K562 (cell line): ENCODE measurements around the gene SLC17A9. TPM values are rescaled to one million over a fixed set of nuclear protein-coding genes. Genes with fewer than 3 reads are reported as not detected.

Experiments
- EGR1 ChIP-seq: fragments of 450-650 bp; conservative IDR thresholded peaks from 2 replicates; pipeline ENCODE4 v1.6.1; 2017; ENCODE audit warnings: mild to moderate bottlenecking
- FOXP1 ChIP-seq: sonication (generic); formaldehyde crosslinking; IDR thresholded peaks from 2 replicates; pipeline ENCODE4 v1.8.0; 2022; ENCODE audit warnings: mild to moderate bottlenecking, missing genetic modification reagents
- NFYB ChIP-seq: IDR thresholded peaks from 2 replicates; pipeline ENCODE4 v1.6.1; 2011; ENCODE audit warnings: mild to moderate bottlenecking, moderate library complexity; ENCODE audit not compliant: insufficient read length; ENCODE audit errors: extremely low read depth
- NR2C2 ChIP-seq, 2 experiments: fragments of 200-800 bp in 1 of 2; sonication (Bioruptor generic) in 1 of 2; sonication (generic) in 1 of 2; formaldehyde crosslinking in 1 of 2; IDR thresholded peaks; 2 replicates each; pipeline versions ENCODE4 v1.6.1 to v1.8.0; 2016 to 2022; ENCODE audit warnings: mild to moderate bottlenecking in 1 of 2, missing compliant biosample characterization in 1 of 2, missing genetic modification characterization in 1 of 2, missing genetic modification reagents in 1 of 2
- PHF8 ChIP-seq: fragments of 200-600 bp; sonication (generic); IDR thresholded peaks from 2 replicates; pipeline ENCODE4 v1.6.1; 2012; ENCODE audit warnings: mixed run types, mild to moderate bottlenecking, inconsistent platforms, low read length, moderate library complexity, borderline replicate concordance
- RBM34 ChIP-seq: fragments of 200-400 bp; formaldehyde crosslinking; IDR thresholded peaks from 2 replicates; pipeline ENCODE4 v1.6.1; 2018; ENCODE audit warnings: low read length, borderline replicate concordance; ENCODE audit not compliant: insufficient read depth
- RREB1 ChIP-seq: fragments of 250-450 bp; sonication (Bioruptor Pico); IDR thresholded peaks from 2 replicates; pipeline ENCODE4 v1.4.0; 2020
- SIN3B ChIP-seq: fragments of 450-650 bp; IDR thresholded peaks from 2 replicates; pipeline ENCODE4 v1.6.1; 2017; ENCODE audit warnings: low read depth, mild to moderate bottlenecking, moderate library complexity
- SIRT6 ChIP-seq: IDR thresholded peaks from one replicate; pipeline ENCODE4 v1.6.1; 2012; ENCODE audit warnings: low read depth, mild to moderate bottlenecking, control low read depth, inconsistent platforms, low read length, moderate library complexity
- SREBF1 ChIP-seq: fragments of 150-350 bp; IDR thresholded peaks from 2 replicates; pipeline ENCODE4 v1.6.1; 2014; ENCODE audit warnings: antibody characterized with exemption, low read depth, low read length, borderline replicate concordance
- SRF ChIP-seq, 2 experiments: fragments of 250-450, 450-650 bp in 1 of 2; sonication (Bioruptor Pico) in 1 of 2; sonication (generic) in 1 of 2; formaldehyde crosslinking; IDR thresholded peaks; 2 replicates each; pipeline versions ENCODE4 v1.5.0 to v1.5.1; 2020 to 2022; ENCODE audit warnings: mild to moderate bottlenecking in 1 of 2, missing genetic modification reagents in 1 of 2
- ZBTB8A ChIP-seq: fragments of 450-650 bp; IDR thresholded peaks from 2 replicates; pipeline ENCODE4 v1.6.1; 2018; ENCODE audit warnings: mild to moderate bottlenecking, moderate library complexity; ENCODE audit not compliant: partially characterized antibody
- ZKSCAN3 ChIP-seq: fragments of 250-450 bp; sonication (Bioruptor Pico); IDR thresholded peaks from 2 replicates; pipeline ENCODE4 v1.4.0; 2020
- ZNF224 ChIP-seq: sonication (generic); formaldehyde crosslinking; IDR thresholded peaks from 2 replicates; pipeline ENCODE4 v1.8.0; 2022; ENCODE audit warnings: mild to moderate bottlenecking, missing genetic modification reagents
- ZNF232 ChIP-seq: sonication (generic); formaldehyde crosslinking; IDR thresholded peaks from 2 replicates; pipeline ENCODE4 v1.8.0; 2022; ENCODE audit warnings: mild to moderate bottlenecking, missing genetic modification reagents
- polyA plus RNA-seq, 8 experiments: library from polyadenylated mRNA; depleted of rRNA in 4 of 8; stranded (reverse) in 5 of 8; unstranded in 3 of 8; fragments of >200 nt; fragmentation: Nextera tagmentation in 2 of 8; fragmentation: Illumina TruSeq in 1 of 8; extraction: Ambion mirVana in 2 of 8; extraction: Trizol in 1 of 8; gene quantifications; 2 replicates each; pipeline versions ENCODE4 v1.2.1 to v1.2.3, GENCODE V29; 2011 to 2014; ENCODE audit warnings: inconsistent platforms in 1 of 8, missing spikeins in 1 of 8
- total RNA-seq, 7 experiments: library from RNA; depleted of rRNA in 6 of 7; stranded (reverse); fragments of >200 nt in 6 of 7; fragmentation: Illumina TruSeq in 2 of 7; extraction: Trizol in 2 of 7; gene quantifications; 2 replicates each; pipeline versions ENCODE4 v1.2.1 to v1.2.3, GENCODE V29; 2011 to 2021; ENCODE audit warnings: low replicate concordance in 1 of 7
- TF ChIP-seq, protein P1 (sequence below): fragments of 450-650 bp; formaldehyde crosslinking; IDR thresholded peaks from 2 replicates; pipeline ENCODE4 v1.4.0; 2020; ENCODE audit warnings: mild to moderate bottlenecking, moderate library complexity

The SLC17A9 gene
- total and polyA plus RNA-seq, 9 of the 15 experiments (the other 6 are each of a cell fraction or from before 2014, with no cell fraction given): 0.04 to 0.31 TPM; not detected in 7

GRCh38 chr20:62937268-62938104, 15.0 kb upstream of the SLC17A9 start (continued):
- TF ChIP-seq FOXP1 (CRISPR knock-in tag): no peak
- peak; percentile 86 for TF ChIP-seq SIN3B
- TF ChIP-seq, protein P1, sequence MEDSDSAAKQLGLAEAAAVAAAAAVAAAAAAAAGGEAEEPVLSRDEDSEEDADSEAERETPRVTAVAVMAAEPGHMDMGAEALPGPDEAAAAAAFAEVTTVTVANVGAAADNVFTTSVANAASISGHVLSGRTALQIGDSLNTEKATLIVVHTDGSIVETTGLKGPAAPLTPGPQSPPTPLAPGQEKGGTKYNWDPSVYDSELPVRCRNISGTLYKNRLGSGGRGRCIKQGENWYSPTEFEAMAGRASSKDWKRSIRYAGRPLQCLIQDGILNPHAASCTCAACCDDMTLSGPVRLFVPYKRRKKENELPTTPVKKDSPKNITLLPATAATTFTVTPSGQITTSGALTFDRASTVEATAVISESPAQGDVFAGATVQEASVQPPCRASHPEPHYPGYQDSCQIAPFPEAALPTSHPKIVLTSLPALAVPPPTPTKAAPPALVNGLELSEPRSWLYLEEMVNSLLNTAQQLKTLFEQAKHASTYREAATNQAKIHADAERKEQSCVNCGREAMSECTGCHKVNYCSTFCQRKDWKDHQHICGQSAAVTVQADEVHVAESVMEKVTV (CRISPR knock-in tag): no peak
- peak; percentile 98 for TF ChIP-seq EGR1
- no peak for TF ChIP-seq ZBTB8A
- TF ChIP-seq NR2C2 (CRISPR knock-in tag; IDR thresholded peaks at IDR 0.05): 0 out of 2 replicates have a peak, but pooled peaks have one; percentile 24
- 0 out of 2 replicates have a peak, but pooled peaks have one; percentile 30 for TF ChIP-seq NR2C2 (tag; IDR thresholded peaks at IDR 0.05)
- no peak for TF ChIP-seq SRF (CRISPR knock-in tag; IDR thresholded peaks at IDR 0.05)
- TF ChIP-seq RREB1: 0 out of 2 replicates have a peak, but pooled peaks have one; percentile 11
- TF ChIP-seq ZNF224 (CRISPR knock-in tag): no peak
- no peak for TF ChIP-seq SREBF1
- no peak for TF ChIP-seq ZNF232 (CRISPR knock-in tag)
- no peak for TF ChIP-seq ZKSCAN3
- peak; percentile 67 for TF ChIP-seq NFYB
- no peak for TF ChIP-seq SIRT6
- no peak for TF ChIP-seq RBM34
- TF ChIP-seq PHF8: peak; percentile 88
